ENCODE measurements around the gene CIT.

CIT gene

GRCh38 chr12:119691202-119691810 lies 185.8 kb downstream of the CIT start:
- no peak for DNase-seq

GRCh38 chr12:119689935-119690500 lies 187.1 kb downstream of the CIT start:
- no peak for DNase-seq

GRCh38 chr12:119687879-119688278 lies 189.2 kb downstream of the CIT start:
- DNase-seq, result no peak

GRCh38 chr12:119687406-119687805 lies 189.7 kb downstream of the CIT start:
- no peak for DNase-seq

GRCh38 chr12:119686776-119687175 lies 190.3 kb downstream of the CIT start:
- DNase-seq, result no peak

- no peak for DNase-seq
Observed at GRCh38 chr12:119686355-119686754, 190.8 kb downstream of the CIT start.

- no peak for DNase-seq
Observed at GRCh38 chr12:119685375-119685774, 191.7 kb downstream of the CIT start.

GRCh38 chr12:119684711-119685369 lies 192.3 kb downstream of the CIT start:
- DNase-seq, result no peak

GRCh38 chr12:119683816-119684215 lies 193.3 kb downstream of the CIT start:
- DNase-seq, result no peak

GRCh38 chr12:119683413-119683812 lies 193.7 kb downstream of the CIT start:
- no peak for DNase-seq

- DNase-seq, result no peak
Observed at GRCh38 chr12:119682639-119683252, 194.4 kb downstream of the CIT start.

GRCh38 chr12:119681728-119682638 lies 195.1 kb downstream of the CIT start:
- DNase-seq, result no peak

- DNase-seq, result no peak
Observed at GRCh38 chr12:119681111-119681510, 196.0 kb downstream of the CIT start.

- no peak for DNase-seq
Observed at GRCh38 chr12:119679490-119679889, 197.6 kb downstream of the CIT start.

- DNase-seq, result no peak
Observed at GRCh38 chr12:119679081-119679480, 198.0 kb downstream of the CIT start.

GRCh38 chr12:119678459-119678858 lies 198.7 kb downstream of the CIT start:
- no peak for DNase-seq

- DNase-seq, result no peak
Observed at GRCh38 chr12:119676573-119676972, 200.5 kb downstream of the CIT start.

GRCh38 chr12:119676022-119676421 lies 201.1 kb downstream of the CIT start:
- no peak for DNase-seq

- no peak for DNase-seq
Observed at GRCh38 chr12:119674560-119674959, 202.6 kb downstream of the CIT start.

- DNase-seq, result no peak
Observed at GRCh38 chr12:119673634-119674033, 203.5 kb downstream of the CIT start.

GRCh38 chr12:119672194-119672593 lies 204.9 kb downstream of the CIT start:
- DNase-seq, result no peak

- no peak for DNase-seq
Observed at GRCh38 chr12:119671070-119671469, 206.1 kb downstream of the CIT start.

Measured in activated T-cell treated with anti-CD3 and anti-CD28 coated beads, Interleukin-2, amount 50 U/mL, for 1 hour (primary cell).